ENCODE data around the gene CARD9. TPM values are rescaled to one million over a fixed set of nuclear protein-coding genes. Genes with fewer than 3 reads are reported as not detected.
"Not testable (repeated sequence)": the region's sequence is repeated elsewhere in the genome, so short reads cannot be mapped to it uniquely, and the experiment has no call there.

The CARD9 gene
- total RNA-seq, 1 donor from 2014 or later: 1.9 TPM

GRCh38 chr9:136353757-136354488, 19.5 kb downstream of the CARD9 start:
- Histone ChIP-seq H3K36me3 (ENCODE audit: control insufficient read depth, insufficient read depth, low read length) (no peaks in the 10 kb centered on the region), H3K4me3 (ENCODE audit: low read depth, low read length) (no peak overlapping the region), H3K27me3 (ENCODE audit: control insufficient read depth, insufficient read depth, low read length) (peaks cover 2% of the 10 kb centered on the region)
- no peak for DNase-seq (ENCODE audit: low read depth)
- no peak for TF ChIP-seq CTCF (IDR thresholded peaks at IDR 0.05; ENCODE audit: insufficient read depth, low read length, poor library complexity, severe bottlenecking)

- TF ChIP-seq CTCF (IDR thresholded peaks at IDR 0.05; ENCODE audit: insufficient read depth, low read length, poor library complexity, severe bottlenecking): no peak
- Histone ChIP-seq H3K36me3 (ENCODE audit: control insufficient read depth, insufficient read depth, low read length) (no peaks in the 10 kb centered on the region), H3K4me3 (ENCODE audit: low read depth, low read length) (no peak overlapping the region), H3K27me3 (ENCODE audit: control insufficient read depth, insufficient read depth, low read length) (peaks cover 8% of the 10 kb centered on the region)
- no peak for DNase-seq (ENCODE audit: low read depth)
Measured at GRCh38 chr9:136353088-136353487, 20.4 kb downstream of the CARD9 start.

- no peaks in the 10 kb centered on the region for H3K36me3 ChIP-seq (ENCODE audit: control insufficient read depth, insufficient read depth, low read length)
- no peak for DNase-seq (ENCODE audit: low read depth)
- no peak overlapping the region for H3K4me3 ChIP-seq (ENCODE audit: low read depth, low read length)
- peaks cover 9% of the 10 kb centered on the region for H3K27me3 ChIP-seq (ENCODE audit: control insufficient read depth, insufficient read depth, low read length)
- TF ChIP-seq CTCF (IDR thresholded peaks at IDR 0.05; ENCODE audit: insufficient read depth, low read length, poor library complexity, severe bottlenecking): no peak
Measured at GRCh38 chr9:136352682-136353081, 20.8 kb downstream of the CARD9 start.

GRCh38 chr9:136351868-136352267, 21.6 kb downstream of the CARD9 start:
- not testable (repeated sequence) for DNase-seq (ENCODE audit: low read depth); H3K36me3 ChIP-seq (ENCODE audit: control insufficient read depth, insufficient read depth, low read length); H3K4me3 ChIP-seq (ENCODE audit: low read depth, low read length); H3K27me3 ChIP-seq (ENCODE audit: control insufficient read depth, insufficient read depth, low read length)

- no peak for TF ChIP-seq CTCF (IDR thresholded peaks at IDR 0.05; ENCODE audit: insufficient read depth, low read length, poor library complexity, severe bottlenecking)
- Histone ChIP-seq H3K27me3 (ENCODE audit: control insufficient read depth, insufficient read depth, low read length) (peaks cover 9% of the 10 kb centered on the region), H3K36me3 (ENCODE audit: control insufficient read depth, insufficient read depth, low read length) (no peaks in the 10 kb centered on the region), H3K4me3 (ENCODE audit: low read depth, low read length) (no peak overlapping the region)
- no peak for DNase-seq (ENCODE audit: low read depth)
Measured at GRCh38 chr9:136351252-136351800, 22.1 kb downstream of the CARD9 start.

- Histone ChIP-seq H3K36me3 (ENCODE audit: control insufficient read depth, insufficient read depth, low read length) (no peaks in the 10 kb centered on the region), H3K4me3 (ENCODE audit: low read depth, low read length) (no peak overlapping the region), H3K27me3 (ENCODE audit: control insufficient read depth, insufficient read depth, low read length) (peaks cover 9% of the 10 kb centered on the region)
- no peak for DNase-seq (ENCODE audit: low read depth)
- no peak for TF ChIP-seq CTCF (IDR thresholded peaks at IDR 0.05; ENCODE audit: insufficient read depth, low read length, poor library complexity, severe bottlenecking)
Measured at GRCh38 chr9:136349546-136349945, 23.9 kb downstream of the CARD9 start.

Measured in kidney epithelial cell (primary cell).